Coronary artery (tissue), 2 donors: ENCODE measurements around the gene CEP162.

Experiments
- DNase-seq: peaks from one replicate; pipeline ENCODE4 v3.0.0-alpha.2; 2017; ENCODE audit warnings: low spot score
- H3K27ac ChIP-seq, 2 donors: fragments of 200-600 bp; sonication (generic); one replicate each; pipeline ENCODE4 v1.5.1; 2016 to 2019
- H3K4me3 ChIP-seq: fragments of 200-600 bp; sonication (generic); 2 replicates; pipeline ENCODE4 v1.5.1; 2016; ENCODE audit warnings: mild to moderate bottlenecking, moderate library complexity
- CTCF ChIP-seq: fragments of 200-600 bp; sonication (generic); IDR thresholded peaks from one replicate; pipeline ENCODE4 v1.5.1; 2019; ENCODE audit warnings: antibody characterized with exemption

CEP162 gene

GRCh38 chr6:84103029-84103428 lies 124.4 kb downstream of the CEP162 start:
- no peak for DNase-seq
- Histone ChIP-seq H3K27ac (no peak overlapping the region), H3K4me3 (no peak overlapping the region)
- no peak for TF ChIP-seq CTCF

GRCh38 chr6:84095156-84095555 lies 132.3 kb downstream of the CEP162 start:
- no peak for DNase-seq
- no peak overlapping the region for H3K4me3 ChIP-seq
- no peak overlapping the region for H3K27ac ChIP-seq
- TF ChIP-seq CTCF, result no peak

- TF ChIP-seq CTCF, result no peak
- no peak for DNase-seq
- H3K4me3 ChIP-seq, result no peak overlapping the region
- no peak overlapping the region for H3K27ac ChIP-seq
These were observed 133.7 kb downstream of the CEP162 start for GRCh38 chr6:84093441-84094435.

GRCh38 chr6:84089552-84089951 lies 137.9 kb downstream of the CEP162 start:
- no peak overlapping the region for H3K4me3 ChIP-seq
- DNase-seq, result no peak
- TF ChIP-seq CTCF, result no peak
- no peak overlapping the region for H3K27ac ChIP-seq

DNA sequence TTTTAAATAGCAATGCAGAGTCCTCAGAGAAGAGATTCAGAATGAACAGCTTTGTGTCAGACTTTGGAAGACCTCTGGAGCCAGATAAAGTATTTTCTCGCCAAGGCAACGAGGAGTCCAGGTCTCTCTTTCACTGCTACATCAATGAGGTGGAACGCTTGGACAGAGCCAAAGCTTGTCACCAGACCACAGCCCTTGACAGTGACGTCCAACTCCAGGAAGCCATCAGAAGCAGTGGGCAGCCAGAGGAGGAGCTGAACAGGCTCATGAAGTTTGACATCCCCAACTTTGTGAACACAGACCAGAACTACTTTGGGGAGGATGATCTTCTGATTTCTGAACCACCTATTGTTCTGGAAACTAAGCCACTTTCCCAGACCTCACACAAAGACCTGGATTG lies 138.4 kb downstream of the CEP162 start:
- no peak for TF ChIP-seq CTCF
- Histone ChIP-seq H3K27ac (no peak overlapping the region), H3K4me3 (no peak overlapping the region)
- no peak for DNase-seq

DNA sequence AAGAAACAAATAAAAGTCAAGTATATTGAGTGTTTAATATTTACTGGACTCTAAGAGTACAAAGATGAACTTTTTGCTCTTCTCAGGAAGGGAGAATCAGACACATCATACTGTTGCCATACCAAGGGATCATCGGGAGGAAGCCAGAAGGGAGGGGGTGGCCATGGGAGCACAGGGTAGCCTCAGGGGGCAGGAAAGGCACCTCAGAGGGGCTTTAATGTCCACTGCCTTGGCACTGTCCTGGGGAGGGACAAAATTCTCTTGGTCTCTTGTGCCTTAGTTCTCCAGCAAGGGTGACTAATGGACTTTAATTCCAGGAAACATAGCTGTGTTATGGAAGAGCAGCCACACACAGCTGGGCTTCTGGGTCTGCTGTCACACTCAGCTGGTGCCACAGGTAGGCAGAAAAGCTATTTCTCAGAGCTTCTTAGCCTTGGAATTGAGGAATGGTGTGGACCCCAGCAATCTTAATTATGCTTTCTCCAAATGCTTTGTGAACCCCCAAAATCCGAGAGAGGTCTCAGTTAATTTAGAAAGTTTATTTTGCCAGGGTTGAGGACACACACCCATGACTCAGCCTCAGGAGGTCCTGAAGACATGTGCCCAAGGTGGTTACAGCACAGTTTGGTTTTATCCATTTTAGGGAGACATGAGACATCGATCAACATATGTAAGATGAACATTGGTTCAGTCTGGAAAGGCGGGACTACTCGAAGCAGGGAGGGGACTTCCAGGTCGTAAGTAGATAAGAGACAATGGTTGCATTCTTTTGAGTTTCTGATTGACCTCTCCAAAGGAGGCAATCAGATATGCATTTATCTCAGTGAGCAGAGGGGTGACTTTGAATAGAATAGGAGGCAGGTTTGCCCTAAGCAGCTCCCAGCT lies 140.7 kb downstream of the CEP162 start:
- no peak overlapping the region for H3K27ac ChIP-seq
- H3K4me3 ChIP-seq, result no peak overlapping the region
- DNase-seq, result no peak
- no peak for TF ChIP-seq CTCF
